Right renal pelvis (tissue), 4 donors: Measurements from ENCODE around the gene GRAMD1B. TPM values are rescaled to one million over a fixed set of nuclear protein-coding genes. Genes with fewer than 3 reads are reported as not detected.
A peak's percentile ranks its signal among the peaks of the same experiment; 100 is the strongest.
"Not testable (repeated sequence)": the region's sequence is repeated elsewhere in the genome, so short reads cannot be mapped to it uniquely, and the experiment has no call there.

Experiments used
- DNase-seq, 4 donors: peaks; one replicate each; pipeline ENCODE4 v3.0.0-alpha.2; 2013; ENCODE audit warnings: low read depth in 4 of 4, low spot score in 3 of 4, missing footprints in 1 of 4
- polyA plus RNA-seq, 4 donors: library from polyadenylated mRNA; unstranded; fragments of 120-200 nt; gene quantifications; one replicate each; pipeline ENCODE4 v1.2.1, GENCODE V29; 2013; ENCODE audit not compliant: insufficient read length in 4 of 4

The GRAMD1B gene
- polyA plus RNA-seq, 4 donors = 10.7 to 13.0 (median 12.1) TPM

DNA sequence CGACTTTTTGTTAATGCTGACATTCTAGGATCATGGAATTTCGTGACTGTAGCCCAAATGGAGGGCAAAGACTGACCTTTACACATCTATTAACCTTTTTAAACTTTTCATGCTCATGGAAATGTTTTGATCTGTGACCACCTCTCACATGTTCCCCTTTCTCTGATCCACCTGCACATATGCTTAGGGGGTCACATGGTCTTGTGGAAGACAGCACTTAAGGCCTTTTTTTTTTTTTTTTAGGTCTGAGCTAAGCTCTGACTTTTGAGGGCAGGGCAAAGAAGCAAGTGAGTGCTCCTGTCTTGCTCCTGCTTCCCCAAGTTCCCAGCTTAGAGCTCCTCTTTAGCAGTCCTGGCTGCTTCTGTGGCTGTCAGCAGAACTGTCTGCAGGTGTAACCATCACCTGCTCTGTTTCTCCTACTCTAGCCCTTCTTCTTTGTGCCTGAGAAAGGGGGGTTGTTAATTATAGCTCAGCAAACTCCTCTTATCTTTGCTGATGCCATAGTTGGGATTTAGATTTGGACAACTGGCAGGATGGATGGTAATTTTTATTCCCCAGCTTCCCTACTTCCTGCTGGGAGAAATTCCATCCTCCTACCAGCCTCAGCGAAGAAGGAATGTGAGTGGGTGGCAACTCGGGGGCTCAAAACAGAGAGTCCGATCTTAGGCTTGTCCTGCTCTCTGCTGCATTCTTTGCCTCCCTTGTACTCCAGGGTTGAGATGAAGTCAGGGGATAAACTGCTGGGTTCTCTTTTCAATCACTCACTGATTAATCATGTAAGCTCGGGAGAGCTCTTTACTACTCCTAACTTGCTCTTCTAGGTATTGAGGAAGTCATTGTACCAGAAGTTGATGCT, 64.4 kb downstream of the GRAMD1B start:
- DNase-seq = no peak

DNA sequence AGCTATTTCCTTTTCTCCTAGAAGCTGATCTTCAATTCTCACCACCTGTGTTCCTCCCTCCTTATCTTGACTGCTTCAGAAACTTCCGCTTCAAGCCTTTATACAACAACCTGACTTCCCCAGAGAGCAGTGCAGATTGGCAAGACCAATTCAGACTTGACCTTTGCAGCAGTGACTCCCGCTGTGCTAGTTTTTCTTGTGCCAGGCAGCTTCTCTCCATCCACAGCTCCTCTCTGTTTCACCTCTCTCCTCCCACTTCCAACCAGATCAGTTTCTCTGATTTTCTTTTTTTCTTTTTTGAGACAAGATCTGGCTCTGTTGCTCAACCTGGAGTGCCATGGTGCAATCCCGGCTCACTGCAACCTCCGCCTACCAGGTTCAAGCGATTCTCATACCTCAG, 74.3 kb downstream of the GRAMD1B start:
- DNase-seq = no peak

DNA sequence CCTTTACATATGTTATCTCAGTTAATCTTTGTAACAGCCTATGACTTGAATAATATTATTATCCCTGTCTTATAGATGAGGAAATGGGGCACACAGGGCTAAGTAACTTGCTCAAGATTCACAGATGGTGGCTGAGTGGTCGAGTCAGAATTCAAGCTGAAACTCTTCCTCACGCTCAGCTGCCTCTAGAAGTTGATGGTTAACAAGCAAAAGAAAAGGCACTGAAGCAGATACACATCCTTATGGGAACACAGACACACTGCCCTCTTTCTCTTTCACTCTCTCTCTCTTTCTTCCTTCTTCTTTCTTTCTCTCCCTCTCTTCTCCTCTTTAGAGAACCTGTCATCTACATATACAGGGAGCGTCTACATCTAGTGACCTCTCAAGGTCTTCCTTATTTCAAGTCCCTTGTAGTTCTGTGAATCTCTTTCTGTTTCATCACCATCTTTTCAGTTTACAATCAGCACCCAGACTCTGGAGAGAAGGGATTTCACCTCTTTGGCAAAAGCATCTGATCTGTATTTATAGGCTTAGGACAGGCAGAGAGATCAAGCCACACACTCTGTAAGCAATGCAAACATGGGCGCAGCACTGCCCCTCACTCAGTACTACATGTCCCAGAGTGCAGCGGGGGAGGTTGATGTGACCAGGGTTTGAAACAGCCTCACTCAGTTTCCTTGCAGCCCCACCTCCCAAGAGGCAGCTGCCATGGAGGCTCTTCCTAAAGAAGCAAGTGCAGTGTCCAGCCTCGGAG, 75.7 kb downstream of the GRAMD1B start:
- DNase-seq = peak in 1 of 4 donors; percentile 23

DNA sequence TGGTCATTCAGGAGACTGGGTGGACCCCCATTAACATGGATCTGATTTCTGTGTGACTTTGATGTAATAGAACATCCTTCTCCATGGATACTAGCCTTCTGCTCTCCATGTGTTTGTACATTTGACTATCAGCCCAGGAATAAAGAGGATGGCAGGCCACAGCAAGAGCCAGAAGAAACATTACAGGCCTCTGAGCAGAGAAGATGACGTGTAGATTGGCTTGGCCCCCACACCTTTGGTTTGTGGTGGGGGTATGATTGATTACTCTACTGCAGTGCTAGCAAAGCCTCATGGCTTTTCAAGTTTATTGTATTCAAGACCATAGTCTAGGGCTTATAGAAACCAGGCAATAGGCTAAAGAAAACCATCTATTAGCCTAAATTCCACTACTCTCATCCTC, 77.0 kb downstream of the GRAMD1B start:
- DNase-seq = no peak

DNA sequence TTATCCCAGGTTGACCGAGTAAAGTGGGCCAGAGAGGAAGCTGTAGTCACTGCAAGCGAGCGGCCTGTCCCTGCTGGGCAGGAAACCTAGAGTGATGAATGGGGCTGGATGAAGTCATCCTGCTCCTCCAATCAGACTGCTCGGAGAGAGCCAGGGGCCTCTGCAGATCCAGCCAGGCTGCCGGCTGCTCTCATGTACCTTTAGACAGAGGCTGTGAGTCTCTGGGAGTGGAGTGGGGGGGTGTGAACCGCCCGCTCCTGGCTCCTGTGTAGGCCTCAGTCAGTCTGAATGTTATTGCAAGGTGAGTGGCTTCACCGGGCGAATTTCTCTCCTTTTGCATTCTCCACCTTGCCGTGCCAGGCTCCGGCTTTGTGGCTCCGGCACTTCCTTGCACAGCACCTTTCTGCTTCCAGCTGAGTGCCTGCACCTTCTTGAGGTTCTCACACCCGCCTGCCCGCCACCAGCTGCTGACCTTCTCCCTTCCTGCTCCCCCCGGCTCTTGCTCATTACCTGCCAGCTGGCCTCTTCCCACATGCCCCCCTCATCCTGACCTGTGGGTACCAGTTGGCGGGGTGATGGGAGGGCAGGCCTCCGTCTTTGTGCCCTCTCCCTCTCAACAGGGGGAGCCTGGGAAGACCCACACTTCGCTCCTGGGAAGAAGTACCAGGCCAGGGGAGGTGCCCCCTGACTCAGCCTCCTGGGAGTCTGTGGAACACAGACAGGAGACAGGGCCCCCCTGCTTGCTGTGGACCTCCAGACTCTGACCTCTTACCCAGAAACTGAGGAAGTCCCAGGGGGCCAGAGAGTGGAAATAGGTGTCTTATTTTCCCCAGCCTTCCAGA, 79.9 kb downstream of the GRAMD1B start:
- peak in 3 of 4 donors; percentile 44 to 62 (median 58) for DNase-seq

DNA sequence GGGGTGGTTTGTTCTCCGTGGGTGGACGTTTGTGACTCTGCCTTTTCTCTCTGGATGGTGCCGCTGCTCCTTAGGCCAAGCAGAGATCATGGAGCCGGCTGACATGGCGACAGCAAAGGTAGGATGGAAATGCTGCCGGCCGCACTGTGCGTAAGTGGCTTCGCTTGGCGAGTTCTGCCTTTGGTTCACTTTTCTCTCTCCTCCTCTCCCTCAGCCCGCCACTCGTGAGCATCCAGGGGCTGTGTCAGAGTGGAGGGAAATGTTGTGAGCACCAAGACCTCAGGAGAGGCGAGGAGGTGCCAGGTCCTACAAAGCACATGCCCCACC, 80.5 kb downstream of the GRAMD1B start:
- no peak for DNase-seq

DNA sequence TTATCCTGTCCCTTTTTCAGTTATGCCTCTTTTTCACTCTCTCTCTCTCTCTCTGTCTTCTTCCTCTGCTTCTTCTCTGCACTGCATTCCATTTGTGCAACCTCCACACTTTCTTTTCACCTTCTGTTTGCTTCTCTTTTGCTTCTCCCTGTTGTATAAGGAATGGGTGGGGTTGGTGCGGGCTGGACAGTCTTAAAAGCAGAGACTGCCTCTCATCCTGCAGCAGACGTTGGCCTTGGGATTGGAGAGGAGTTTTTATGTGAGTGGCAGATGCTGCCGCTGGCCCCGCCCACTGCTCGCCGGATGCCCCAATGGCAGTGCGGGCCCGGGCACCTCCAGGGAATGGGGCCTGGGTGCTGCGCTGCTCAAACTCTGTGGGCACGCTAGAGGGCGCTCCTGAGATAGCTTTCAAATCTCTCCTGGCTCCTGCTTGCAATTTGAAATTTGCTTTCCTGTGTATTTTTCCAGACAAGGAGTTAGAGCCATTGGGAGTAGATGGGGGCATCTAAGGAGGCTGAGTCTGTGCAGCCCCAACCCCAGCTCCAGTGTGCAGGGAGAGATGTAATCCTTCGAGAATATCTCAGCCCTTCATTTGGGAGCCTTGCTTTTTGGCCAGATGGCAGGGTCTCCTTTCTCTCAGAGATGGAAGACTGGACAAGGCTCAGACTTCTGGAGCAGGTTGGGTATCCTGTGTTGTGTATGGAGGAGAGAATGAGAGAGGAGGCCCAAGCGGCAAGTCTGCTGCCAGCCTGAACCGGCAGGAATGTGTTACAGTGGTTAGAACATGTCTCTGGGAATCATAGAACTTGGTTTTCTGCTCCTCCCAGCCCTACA, 81.2 kb downstream of the GRAMD1B start:
- peak; percentile 78 to 84 (median 81) for DNase-seq

DNA sequence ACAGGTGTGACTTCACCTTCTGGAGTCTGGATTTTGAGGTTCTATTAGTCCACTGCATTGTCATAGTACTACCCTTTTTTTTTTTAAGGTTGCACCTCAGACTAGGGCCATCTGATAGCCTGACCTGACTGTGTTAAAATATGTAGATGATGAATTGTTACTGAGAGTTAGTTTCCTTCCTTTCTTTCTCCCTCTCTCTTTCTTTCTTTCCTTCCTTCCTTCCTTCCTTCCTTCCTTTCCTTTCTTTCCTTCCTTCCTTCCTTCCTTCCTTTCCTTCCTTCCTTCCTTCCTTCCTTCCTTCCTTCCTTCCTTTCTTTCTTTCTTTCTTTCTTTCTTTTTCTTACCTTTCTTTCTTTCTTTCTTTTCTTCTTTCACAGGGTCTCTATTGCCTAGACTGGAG, 83.2 kb downstream of the GRAMD1B start:
- not testable (repeated sequence) for DNase-seq

DNA sequence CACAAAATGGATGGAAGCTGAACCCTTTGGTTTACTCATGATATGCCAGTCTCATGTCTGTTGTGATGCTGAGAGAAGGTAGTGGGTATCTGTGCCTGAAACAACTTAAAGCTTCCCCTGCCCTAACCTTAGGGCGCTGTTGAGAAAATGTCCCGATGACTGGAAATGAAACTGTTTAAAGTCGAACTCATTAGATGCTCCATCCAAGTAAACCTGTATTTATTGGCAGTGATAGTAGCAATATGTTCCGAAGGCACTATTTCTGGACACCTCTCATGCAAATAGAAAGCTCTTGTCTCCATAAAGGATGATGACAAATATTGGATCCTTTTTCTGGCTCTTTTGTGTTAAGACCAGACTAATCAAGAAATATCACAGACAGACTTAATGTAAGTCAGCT, 86.2 kb downstream of the GRAMD1B start:
- no peak for DNase-seq

DNA sequence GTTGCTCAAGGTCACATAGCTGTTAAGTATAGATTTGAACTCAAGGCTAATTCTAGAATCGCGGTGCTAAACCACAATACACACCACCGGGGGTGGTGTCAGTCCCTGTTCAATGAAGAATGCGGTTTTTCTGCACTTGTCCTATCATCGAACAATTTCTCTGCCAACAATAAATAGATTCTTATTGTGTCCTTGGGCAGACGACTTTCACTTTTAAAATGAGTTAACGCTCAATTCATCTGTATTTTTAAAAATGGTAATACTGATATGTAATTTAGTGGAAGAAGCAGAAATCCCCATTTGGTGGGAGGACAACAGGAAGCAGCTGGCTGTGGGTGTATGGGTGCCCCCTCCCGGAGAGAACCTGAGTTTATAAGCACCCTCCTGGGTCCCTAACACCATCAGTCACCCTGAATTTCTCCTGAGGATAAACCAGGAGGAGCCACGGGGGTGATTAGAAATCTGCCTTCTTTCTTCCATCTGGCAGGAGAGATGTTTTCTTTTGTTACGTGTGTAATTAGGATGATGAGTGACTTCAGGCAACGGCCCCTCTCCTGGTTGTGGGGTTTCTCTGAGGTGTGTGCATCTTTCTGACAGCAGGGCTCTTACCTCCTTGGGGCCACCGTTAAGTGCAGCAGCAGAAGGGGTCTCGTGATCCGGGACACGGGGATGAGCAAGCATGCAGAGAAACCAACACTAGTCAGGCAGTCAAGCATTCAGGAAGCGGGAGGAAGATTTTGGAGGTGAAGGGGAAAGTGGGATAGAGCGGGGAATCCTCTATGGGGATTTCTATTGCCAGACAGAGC, 87.7 kb downstream of the GRAMD1B start:
- DNase-seq = no peak

DNA sequence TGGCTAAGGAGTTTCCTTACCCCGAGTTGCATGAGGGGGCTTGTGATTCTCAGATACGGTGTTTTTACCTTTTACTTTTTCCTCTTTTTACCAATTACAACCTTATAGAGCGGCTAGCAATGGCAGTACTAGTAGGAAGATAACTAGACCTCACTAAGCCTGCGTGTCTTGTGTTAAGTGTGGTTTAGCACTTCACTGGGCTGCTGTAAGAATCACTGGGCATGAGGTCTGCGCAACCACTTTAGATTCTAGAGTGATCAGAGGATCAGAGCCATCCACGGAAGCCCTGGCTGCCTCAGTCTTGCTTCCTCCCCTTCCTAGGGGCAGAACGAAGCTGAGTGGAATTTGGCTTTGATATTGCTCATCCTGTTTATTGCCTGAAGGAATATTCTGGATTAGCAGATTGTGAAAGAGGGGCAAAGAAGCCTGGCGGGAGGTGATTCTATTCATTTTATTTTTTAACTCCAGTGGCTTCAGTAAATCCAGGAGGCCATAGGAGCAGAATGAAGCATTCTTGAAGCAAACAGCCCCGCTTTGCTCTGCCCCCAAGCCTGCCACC, 88.5 kb downstream of the GRAMD1B start:
- no peak for DNase-seq

DNA sequence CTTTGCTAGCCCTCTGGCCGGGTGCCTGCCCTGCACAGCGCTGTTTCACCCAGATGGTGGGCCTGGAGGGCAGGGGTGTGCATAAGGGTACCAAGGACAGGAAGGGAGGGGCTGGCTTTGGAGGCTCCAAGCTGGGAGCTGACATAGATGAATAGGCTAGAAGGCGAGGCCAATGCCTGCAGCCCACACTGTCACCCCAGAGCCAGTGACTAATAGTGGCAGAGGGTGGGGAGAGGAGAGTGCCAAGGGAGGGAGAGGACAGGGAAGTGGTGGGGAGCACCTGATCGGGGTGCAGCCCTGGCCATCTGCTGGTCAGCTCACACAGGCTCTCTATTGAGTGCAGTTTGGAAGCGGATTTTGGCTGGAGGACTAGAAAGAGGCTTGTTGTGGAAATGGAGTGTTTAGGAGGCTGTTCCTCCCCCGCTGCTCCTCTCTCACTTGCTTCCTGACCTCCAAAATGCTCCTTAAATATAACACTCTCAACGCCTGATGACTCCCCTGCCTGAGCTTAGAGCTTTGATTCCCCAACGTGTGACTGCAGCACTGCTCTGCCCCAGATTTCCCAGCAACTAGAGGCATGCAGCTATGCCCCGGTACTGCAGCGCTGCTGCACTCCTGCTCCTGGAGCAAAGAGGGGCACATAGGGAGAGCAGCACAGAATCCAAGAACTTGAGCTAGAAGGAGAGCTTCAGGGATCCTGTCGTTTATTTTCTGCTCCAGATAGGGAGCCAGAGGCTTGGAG, 89.2 kb downstream of the GRAMD1B start:
- no peak for DNase-seq

DNA sequence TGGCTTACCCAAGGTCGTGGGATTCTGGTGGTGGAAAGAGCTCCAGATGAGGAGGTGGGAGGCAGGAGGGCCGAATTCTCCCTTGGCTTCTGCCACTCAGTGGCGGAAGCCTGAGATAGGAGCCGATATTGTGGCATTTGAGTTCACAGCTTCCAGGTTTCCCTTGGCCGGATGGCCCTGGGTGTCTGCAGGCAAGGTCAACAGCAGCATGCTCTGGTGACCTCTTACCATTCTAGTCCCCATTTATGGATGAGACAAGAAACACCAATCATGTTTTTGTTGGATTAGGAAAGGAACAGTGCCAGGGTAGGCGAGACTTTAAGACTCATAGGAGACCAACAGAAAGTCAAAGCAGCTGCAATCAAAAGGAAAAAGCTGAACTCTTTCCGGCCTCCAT, 89.7 kb downstream of the GRAMD1B start:
- DNase-seq = no peak

DNA sequence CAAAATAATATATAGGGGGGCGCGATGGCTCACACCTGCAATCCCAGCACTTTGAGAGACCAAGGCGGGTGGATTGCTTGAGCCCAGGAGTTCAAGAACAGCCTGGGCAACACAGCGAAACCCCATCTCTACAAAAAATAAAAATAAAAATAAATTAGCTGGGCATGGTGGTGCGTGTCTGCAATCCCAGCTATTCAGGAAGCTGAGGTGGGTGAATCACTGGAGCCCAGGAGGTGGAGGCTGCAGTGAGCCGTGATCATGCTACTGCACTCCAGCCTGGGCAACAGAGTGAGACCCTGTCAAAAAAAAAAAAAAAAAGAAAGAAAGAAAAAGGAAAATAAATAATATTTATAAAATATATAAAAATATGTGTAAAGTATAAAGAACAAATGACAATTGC, 90.4 kb downstream of the GRAMD1B start:
- DNase-seq = not testable (repeated sequence)

DNA sequence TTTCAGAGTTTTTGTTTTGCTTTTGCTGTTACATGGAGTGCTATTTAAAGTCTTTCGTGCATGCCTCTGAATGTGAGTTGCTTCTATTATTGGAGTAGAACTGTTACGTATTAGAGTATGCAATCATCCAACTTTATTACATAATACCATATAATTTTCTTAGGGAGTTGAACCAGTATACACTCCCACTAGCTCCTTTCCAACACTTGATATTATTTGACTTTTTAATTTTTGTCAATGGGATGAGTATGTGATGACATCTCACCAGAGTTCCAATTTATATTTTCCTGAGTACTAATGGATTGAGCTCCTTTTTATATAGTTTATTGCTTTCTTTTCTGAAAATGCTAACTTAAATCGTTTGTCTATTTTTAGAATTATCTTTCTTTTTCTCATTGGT, 90.9 kb downstream of the GRAMD1B start:
- no peak for DNase-seq

DNA sequence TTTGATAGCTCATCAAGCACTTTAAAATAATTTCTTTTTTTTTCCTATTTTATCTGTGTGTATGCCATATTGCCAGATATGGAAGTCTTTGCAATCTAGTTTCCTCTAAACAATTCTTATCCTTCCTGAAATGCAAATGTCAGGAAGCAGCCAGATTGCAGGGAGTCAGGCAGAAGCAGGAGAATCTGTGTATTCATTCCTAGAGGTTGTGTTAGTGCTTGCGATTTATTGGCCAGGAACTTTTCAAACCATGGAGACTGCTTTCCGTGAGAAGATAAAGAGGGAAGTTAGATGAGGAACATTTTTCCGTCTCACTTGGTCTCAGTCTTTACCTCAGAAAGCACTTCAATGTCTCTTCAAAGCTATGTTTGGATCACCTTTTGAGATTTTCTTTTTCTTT, 91.9 kb downstream of the GRAMD1B start:
- DNase-seq = no peak

DNA sequence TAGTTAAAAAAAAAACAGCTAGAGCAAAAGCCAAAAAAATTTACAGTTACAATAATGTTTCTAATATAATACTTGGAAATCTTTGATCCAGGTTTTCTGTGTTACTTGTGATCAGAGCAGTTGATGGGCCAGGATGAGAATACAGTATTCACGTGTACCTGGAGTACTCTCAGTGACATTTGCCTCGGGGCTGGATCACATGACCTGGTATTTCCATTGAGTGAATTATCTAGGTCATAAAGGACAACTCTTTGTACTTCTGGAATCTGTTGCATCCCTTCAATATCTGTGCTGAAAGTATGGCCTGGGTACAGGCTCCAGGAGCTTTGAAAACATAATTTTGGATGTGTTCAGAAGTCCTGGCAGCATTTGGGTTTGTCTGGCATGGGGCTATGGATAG, 93.5 kb downstream of the GRAMD1B start:
- DNase-seq = no peak

DNA sequence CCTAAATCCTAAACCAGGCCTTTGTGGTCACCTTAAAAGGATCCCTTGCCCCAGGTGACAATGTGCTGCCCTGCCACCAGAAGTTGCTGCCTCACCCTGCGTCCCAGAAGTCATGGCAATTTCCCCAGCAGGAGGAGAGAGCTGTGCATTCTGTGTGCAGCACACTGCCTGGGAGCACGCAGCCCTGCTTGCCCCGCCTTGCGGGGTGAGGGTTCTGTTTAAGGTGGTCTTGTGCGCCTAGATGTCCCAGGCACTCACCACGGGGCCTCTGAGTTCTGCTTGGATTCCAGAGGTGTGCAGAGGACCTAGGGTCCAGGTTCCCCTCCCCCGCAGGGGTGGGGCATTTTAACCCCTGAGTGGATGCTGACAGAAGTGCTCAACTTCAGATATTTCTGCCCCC, 95.0 kb downstream of the GRAMD1B start:
- DNase-seq = no peak
